NCI-H2227 (cell line): ENCODE measurements around the gene ARHGAP8.

Experiments used
- DNase-seq: peaks from one replicate; lab custom pipeline; 2025; ENCODE audit not compliant: unreplicated experiment; lab: John Stamatoyannopoulos, UW

The ARHGAP8 gene

DNA sequence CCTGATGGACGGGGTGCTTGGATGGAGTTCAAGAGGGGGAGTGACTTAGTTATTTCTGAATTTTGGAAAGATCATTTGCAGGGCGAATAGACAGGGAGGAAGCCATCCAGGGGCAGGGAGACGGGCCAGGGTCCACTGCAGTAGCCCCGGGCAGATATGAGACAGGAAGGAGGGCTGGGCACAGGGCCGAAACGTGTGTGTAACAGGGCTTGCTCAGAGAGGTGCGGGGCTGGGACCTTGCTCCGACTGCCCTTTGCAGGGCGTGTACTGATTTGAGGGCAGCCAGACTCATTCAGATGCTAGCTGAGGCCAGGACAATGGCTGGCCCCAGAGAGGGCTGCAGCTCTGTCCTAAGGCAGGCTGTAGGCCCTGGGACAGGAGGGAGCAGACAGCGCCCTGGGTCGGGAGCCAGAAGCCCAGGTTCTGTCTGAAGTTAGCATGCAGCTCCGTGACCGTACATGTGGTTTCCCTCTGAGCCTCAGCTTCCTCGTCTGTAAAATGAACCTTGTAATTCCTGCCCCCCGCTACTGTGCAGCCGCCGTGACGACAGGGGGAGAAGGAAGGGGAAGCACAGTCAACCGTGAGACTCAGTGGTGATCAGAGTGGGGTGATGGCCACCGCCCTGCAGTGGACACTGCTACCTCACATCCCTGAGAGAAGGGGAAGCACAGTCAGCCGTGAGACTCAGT lies 154.0 kb downstream of the ARHGAP8 start:
- DNase-seq: no peak

- DNase-seq: no peak
These were observed 154.7 kb downstream of the ARHGAP8 start for GRCh38 chr22:44906999-44907644.

GRCh38 chr22:44907765-44908737 lies 155.7 kb downstream of the ARHGAP8 start:
- no peak for DNase-seq

GRCh38 chr22:44909241-44909640 lies 156.9 kb downstream of the ARHGAP8 start:
- no peak for DNase-seq
